ACC112 (cell line): ENCODE measurements around the gene CMTM4.
"Not testable (repeated sequence)": the region's sequence is repeated elsewhere in the genome, so short reads cannot be mapped to it uniquely, and the experiment has no call there.

ENCODE experiments used
- H2AFZ ChIP-seq: fragments of 200-600 bp; sonication (generic); one replicate; pipeline ENCODE4 v1.6.0; 2017; ENCODE audit warnings: antibody characterized with exemption, low read length; ENCODE audit not compliant: unreplicated experiment
- H3K27ac ChIP-seq: fragments of 200-600 bp; sonication (generic); 2 replicates; pipeline ENCODE4 v1.5.1; 2014; ENCODE audit warnings: low read depth, mild to moderate bottlenecking, antibody characterized with exemption, low read length, moderate library complexity
- H3K27me3 ChIP-seq: fragments of 200-600 bp; sonication (generic); 2 replicates; pipeline ENCODE4 v1.6.1; 2014; ENCODE audit warnings: mild to moderate bottlenecking, antibody characterized with exemption, low read length, moderate library complexity, mixed read lengths; ENCODE audit not compliant: insufficient read depth
- H3K36me3 ChIP-seq: fragments of 200-600 bp; sonication (generic); 2 replicates; pipeline ENCODE4 v1.6.1; 2016; ENCODE audit warnings: mild to moderate bottlenecking, antibody characterized with exemption, low read length, moderate library complexity, mixed read lengths; ENCODE audit not compliant: insufficient read depth
- H3K4me1 ChIP-seq: fragments of 200-600 bp; sonication (generic); one replicate; pipeline ENCODE4 v1.6.1; 2016; ENCODE audit warnings: low read length, mixed read lengths; ENCODE audit not compliant: insufficient read depth, unreplicated experiment, control insufficient read depth
- H3K4me3 ChIP-seq: fragments of 200-600 bp; sonication (generic); 2 replicates; pipeline ENCODE4 v1.5.1; 2014; ENCODE audit warnings: mild to moderate bottlenecking, low read depth, low read length
- H3K79me2 ChIP-seq: fragments of 200-600 bp; sonication (generic); one replicate; pipeline ENCODE4 v1.6.0; 2016; ENCODE audit warnings: low read length; ENCODE audit not compliant: control insufficient read depth, unreplicated experiment, insufficient read depth

Gene CMTM4

DNA sequence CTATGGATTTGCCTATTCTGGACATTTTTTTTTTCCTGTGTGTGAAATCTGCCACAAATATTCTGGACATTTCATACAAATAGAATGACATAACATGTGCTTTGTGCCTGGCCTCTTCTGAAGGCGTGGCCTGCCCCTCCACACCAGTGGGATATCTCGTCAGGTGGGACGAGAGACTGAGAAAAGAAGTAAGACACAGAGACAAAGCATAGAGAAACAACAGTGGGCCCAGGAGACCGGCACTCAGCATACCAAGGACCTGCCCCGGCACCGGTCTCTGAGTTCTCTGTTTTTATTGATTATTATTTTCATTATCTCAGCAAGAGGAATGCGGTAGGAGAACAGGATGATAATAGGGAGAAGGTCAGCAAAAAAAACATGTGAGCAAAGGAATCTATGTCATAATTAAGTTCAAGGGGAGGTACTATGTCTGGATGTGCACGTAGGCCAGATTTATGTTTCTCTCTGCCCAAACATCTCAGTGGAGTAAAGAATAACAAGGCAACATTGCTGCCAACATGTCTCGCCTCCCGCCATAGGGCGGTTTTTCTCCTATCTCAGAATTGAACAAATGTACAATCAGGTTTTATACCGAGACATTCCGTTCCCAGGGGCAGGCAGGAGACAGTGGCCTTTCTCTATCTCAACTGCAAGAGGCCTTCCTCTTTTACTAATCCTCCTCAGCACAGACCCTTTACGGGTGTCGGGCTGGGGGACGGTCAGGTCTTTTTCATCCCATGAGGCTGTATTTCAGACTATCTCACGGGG lies 68.7 kb downstream of the CMTM4 start:
- H2AFZ ChIP-seq, H3K36me3 ChIP-seq, H3K27me3 ChIP-seq, H3K79me2 ChIP-seq, H3K4me1 ChIP-seq, H3K4me3 ChIP-seq, H3K27ac ChIP-seq: not testable (repeated sequence)

DNA sequence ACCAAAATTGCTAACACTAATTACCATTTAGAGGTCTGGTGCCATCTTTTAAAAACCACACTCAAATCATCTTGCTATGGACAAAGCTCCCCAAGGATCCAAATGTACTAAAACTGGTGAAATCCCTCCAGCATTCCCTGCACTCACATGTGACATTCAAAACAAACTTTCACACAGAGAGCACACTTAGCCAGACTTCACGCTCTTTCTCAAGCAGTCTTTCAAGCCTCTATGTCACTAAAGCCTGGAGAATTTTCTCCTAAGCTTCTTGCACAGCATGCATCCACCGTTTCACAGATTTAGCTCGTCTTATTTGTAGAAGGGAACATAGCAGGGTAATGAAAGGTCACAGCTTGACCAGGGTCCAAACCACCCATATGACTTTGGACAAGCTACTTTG lies 72.8 kb downstream of the CMTM4 start:
- Histone ChIP-seq H3K4me3 (no peak overlapping the region), H3K4me1 (peaks cover 29% of the 10 kb centered on the region), H3K36me3 (no peaks in the 10 kb centered on the region; the same call in 1 of the 2 replicates), H3K27me3 (no peaks in the 10 kb centered on the region), H3K27ac (no peak overlapping the region), H2AFZ (no peak overlapping the region), H3K79me2 (no peaks in the 10 kb centered on the region)

DNA sequence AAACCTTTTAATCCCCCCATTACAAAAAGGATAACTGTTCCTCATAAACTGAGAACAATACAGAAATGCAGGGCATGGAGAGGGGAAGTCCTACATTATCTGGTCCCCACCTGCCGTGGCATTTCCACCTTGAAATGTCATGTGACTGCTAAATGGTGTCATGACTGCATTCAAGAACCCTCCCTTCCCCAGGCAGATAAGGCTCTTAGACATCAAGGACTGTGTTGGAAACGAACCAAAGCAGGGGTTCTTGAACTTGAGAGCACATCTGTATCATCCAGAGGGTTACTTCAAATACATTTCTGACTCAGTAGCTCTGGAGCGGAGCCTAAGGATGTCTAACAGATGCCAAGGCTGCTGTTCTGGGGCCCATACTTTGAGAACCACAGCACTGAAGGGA lies 73.7 kb downstream of the CMTM4 start:
- no peaks in the 10 kb centered on the region for H3K27me3 ChIP-seq
- peaks cover 38% of the 10 kb centered on the region for H3K4me1 ChIP-seq
- H2AFZ ChIP-seq = no peak overlapping the region
- H3K4me3 ChIP-seq = no peak overlapping the region
- no peak overlapping the region for H3K27ac ChIP-seq
- no peaks in the 10 kb centered on the region for H3K79me2 ChIP-seq
- H3K36me3 ChIP-seq = no peaks in the 10 kb centered on the region; the same call in 1 of the 2 replicates

DNA sequence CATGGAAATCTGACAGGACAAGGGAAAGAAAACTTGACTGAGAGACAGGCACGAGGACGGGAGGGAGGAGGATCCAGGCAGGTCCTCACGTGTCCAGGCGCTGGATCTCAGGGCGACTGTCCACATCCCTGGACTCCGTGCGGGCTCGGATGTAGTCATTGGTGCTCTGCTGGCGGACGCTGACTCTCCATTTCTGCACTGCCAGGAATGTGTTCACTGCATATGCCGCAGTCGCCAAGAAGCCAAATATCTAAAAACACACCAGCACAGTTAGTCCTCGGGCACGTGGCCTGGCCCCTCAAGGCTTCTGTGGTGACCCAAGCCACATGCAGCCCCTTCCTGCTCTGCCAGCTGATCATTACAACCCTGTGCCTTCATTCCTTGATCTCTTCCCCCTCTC lies 74.6 kb downstream of the CMTM4 start:
- no peak overlapping the region for H3K4me3 ChIP-seq
- no peaks in the 10 kb centered on the region for H3K79me2 ChIP-seq
- H2AFZ ChIP-seq = no peak overlapping the region
- H3K27ac ChIP-seq = no peak overlapping the region
- H3K27me3 ChIP-seq = no peaks in the 10 kb centered on the region
- H3K36me3 ChIP-seq = no peaks in the 10 kb centered on the region; the same call in 1 of the 2 replicates
- peaks cover 47% of the 10 kb centered on the region for H3K4me1 ChIP-seq

DNA sequence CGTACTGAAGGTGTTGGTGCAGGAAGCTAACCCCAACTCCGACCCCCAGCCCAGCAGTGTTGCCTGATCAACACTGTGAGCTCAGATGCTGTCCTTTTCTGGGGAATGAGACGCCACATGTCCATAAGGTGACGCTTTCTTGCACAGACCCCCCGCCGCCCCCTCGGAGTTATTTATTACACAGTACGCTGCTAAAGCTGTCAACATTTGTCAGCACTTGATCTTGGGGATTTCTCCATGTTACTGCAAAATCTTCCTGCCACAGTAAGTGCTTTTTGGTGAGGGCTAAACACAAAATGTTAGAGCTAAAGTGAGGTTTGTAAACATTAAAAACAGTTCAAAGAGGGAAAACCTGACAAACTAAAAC lies 76.1 kb downstream of the CMTM4 start:
- no peaks in the 10 kb centered on the region; the same call in 1 of the 2 replicates for H3K36me3 ChIP-seq
- H3K4me1 ChIP-seq = peaks cover 57% of the 10 kb centered on the region
- H3K79me2 ChIP-seq = no peaks in the 10 kb centered on the region
- H3K27ac ChIP-seq = peak overlapping the region; percentile 98
- H3K4me3 ChIP-seq = no peak overlapping the region
- no peak overlapping the region for H2AFZ ChIP-seq
- H3K27me3 ChIP-seq = no peaks in the 10 kb centered on the region

DNA sequence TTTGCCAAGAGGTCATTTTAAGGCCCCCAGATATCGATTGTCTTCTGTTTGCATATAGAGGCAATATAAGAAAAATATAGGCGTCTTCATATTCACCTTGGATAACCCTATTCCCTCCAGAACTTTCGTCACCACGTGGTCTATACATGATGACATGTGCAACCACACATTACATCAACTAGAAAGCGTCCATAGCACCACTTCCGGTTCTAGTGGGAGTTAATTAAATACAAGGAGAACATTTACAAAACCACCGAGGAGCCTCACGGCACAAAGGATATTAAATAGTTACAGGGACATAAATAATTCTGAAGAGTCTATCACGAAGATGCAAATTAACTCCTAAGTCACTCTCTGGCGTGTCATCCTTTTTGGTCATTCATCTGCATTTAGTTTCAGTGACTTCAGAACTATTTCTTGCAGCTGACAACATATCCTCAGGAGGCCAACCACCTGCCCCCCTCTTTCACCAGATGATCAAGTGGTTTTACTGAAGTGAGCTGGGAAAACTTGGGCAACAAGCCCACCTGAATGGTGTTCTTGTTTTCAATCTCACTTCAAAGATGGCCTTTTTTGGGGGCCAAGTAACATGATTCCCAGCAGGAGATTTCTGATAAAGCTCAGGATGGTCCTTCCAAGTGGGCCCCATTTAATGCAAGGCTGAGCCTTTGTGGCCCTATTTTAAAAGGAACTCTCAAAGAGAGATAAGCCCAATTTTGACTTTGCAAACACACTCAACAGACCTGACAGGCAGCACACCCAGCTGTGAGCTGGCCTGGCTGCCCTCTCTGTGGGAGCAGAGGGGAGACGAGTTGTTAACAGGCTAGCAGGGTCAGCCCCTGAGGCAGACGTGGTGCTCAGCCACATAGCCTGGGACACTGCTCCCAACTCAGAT lies 76.8 kb downstream of the CMTM4 start:
- peak overlapping the region; percentile 58; the same call in 1 of the 2 replicates for H3K4me3 ChIP-seq
- H3K27me3 ChIP-seq = no peaks in the 10 kb centered on the region
- H2AFZ ChIP-seq = no peak overlapping the region
- no peaks in the 10 kb centered on the region for H3K79me2 ChIP-seq
- no peaks in the 10 kb centered on the region; the same call in 1 of the 2 replicates for H3K36me3 ChIP-seq
- H3K4me1 ChIP-seq = peaks cover 57% of the 10 kb centered on the region
- H3K27ac ChIP-seq = peak overlapping the region; percentile 98

DNA sequence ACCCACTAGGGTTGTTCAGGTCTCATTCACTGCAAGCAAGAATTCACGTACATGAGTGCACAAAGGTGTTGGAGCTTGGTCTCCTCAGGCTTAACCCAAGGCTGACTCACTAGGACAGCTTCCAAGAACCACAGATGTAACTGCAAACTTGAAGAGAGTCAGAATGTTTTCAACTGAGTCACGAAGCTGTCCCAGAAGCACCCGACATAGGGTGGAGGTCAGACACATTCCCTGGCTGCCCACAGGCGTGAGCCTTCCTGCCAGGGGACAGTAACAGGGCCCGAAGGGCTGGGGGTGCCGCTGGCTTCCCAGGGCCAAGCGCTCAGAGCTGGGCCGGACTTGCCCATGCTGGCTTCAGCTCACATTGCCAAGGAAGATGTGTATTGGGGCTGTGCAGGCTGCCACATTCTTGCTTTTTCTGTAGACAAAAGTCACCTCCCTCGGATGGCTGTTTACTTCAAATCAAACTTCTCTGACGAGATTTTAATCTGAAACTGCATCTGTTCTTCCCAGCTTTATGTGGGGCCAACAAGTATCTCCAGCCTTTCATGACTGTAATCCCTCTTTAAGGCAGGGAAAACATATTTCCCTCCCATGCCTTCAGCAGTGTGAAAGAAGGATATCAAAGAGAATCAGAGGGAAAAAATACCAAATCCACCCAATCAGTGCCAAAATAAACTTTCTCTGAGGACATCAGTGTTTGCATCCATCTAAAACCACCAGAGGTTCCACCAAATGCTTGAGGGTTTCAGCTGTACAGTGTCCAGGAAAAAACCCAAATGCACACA lies 77.8 kb downstream of the CMTM4 start:
- no peaks in the 10 kb centered on the region; the same call in 1 of the 2 replicates for H3K36me3 ChIP-seq
- peak overlapping the region; percentile 98 for H3K27ac ChIP-seq
- peak overlapping the region; percentile 58 for H3K4me3 ChIP-seq

DNA sequence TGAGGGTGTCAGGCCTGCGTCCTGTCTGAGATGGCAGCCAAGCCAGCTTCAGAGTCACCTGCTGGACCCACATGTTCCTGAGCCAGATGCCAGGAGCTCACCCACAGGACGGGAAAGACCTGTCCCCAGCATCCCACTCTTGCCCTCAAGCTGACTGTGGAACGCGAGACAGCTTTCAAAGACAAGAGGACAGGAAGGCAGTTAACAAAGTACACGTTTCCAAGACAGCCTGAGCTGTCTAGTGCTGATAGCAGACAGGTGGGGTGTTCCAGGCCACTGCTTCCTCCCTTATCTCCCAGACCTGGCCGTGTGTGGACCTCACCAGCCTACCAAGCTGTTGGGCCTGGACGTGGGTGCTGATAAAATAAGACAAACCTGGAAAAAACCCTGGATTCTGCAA lies 78.8 kb downstream of the CMTM4 start:
- Histone ChIP-seq H3K4me1 (peaks cover 57% of the 10 kb centered on the region), H3K27me3 (no peaks in the 10 kb centered on the region), H3K36me3 (no peaks in the 10 kb centered on the region; the same call in 1 of the 2 replicates), H3K27ac (peak overlapping the region; percentile 98), H3K79me2 (no peaks in the 10 kb centered on the region), H3K4me3 (no peak overlapping the region), H2AFZ (no peak overlapping the region)

More for the DNA sequence above, 77.8 kb downstream of the CMTM4 start:
- Histone ChIP-seq H3K79me2 (no peaks in the 10 kb centered on the region), H3K27me3 (no peaks in the 10 kb centered on the region), H2AFZ (peak overlapping the region; percentile 59), H3K4me1 (peaks cover 57% of the 10 kb centered on the region)

DNA sequence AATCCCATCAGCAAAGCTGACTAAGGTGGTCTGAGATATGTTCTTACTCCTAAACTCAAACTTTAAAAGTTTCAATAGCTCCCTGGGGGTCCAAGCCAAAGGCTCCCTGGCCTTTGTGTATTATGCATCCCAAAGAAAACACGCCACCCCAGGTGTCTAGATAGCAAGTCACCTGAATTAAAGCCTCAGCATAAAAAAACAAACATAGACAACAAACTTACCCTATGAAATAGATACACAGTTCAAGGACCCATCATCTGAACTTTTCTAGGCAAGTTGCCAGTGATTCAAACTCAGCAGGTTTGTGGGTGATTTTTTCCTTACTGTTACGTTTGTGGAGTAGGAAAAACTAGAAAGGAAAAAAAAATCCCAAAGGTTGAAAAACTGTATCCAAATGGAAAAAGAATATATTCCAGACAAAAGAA lies 79.5 kb downstream of the CMTM4 start:
- Histone ChIP-seq H3K27me3 (no peaks in the 10 kb centered on the region), H3K4me1 (peaks cover 57% of the 10 kb centered on the region), H3K4me3 (no peak overlapping the region), H3K36me3 (no peaks in the 10 kb centered on the region; the same call in 1 of the 2 replicates), H3K27ac (peak overlapping the region; percentile 98; the same call in 1 of the 2 replicates), H3K79me2 (no peaks in the 10 kb centered on the region), H2AFZ (no peak overlapping the region)

DNA sequence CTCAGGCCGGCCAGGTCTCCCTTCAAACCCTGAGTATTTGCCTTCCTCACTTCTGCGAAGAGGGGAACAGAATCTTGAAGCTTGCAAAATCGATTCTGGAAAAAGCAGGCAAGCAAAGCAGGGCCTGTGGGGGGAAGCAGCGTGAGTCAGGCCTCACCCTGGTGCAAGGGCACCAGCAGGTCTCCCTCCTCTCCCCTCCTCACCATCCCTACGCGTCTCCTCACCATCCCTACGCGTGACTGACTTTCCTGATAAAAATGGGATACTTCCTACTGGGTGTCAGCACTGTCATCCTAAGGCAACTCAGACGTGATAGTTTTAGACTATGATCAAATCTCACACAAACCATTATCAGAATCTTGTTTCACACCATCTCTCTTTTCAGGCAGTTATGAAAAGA lies 80.0 kb downstream of the CMTM4 start:
- no peaks in the 10 kb centered on the region for H3K79me2 ChIP-seq
- H3K27ac ChIP-seq = peak overlapping the region; percentile 98; the same call in 1 of the 2 replicates

More for the DNA sequence above, 80.0 kb downstream of the CMTM4 start:
- H2AFZ ChIP-seq = no peak overlapping the region
- H3K4me3 ChIP-seq = no peak overlapping the region
- peaks cover 56% of the 10 kb centered on the region for H3K4me1 ChIP-seq
- H3K27me3 ChIP-seq = no peaks in the 10 kb centered on the region
- no peaks in the 10 kb centered on the region; the same call in 1 of the 2 replicates for H3K36me3 ChIP-seq
